A172 (cell line): Measurements from ENCODE around the gene PRRG4. TPM values are rescaled to one million over a fixed set of nuclear protein-coding genes. Genes with fewer than 3 reads are reported as not detected.
"Not testable (repeated sequence)": the region's sequence is repeated elsewhere in the genome, so short reads cannot be mapped to it uniquely, and the experiment has no call there.

Experiments used
- DNase-seq: peaks from one replicate; pipeline ENCODE4 v3.0.0-alpha.2; 2015; ENCODE audit warnings: low spot score
- total RNA-seq: library from RNA; depleted of rRNA; stranded (reverse); fragments of >200 nt; shearing (Covaris generic); gene quantifications from 2 replicates; pipeline ENCODE4 v1.2.3, GENCODE V29; 2014

The PRRG4 gene
- total RNA-seq, 1 experiment from 2014 or later, result 3.1 TPM

DNA sequence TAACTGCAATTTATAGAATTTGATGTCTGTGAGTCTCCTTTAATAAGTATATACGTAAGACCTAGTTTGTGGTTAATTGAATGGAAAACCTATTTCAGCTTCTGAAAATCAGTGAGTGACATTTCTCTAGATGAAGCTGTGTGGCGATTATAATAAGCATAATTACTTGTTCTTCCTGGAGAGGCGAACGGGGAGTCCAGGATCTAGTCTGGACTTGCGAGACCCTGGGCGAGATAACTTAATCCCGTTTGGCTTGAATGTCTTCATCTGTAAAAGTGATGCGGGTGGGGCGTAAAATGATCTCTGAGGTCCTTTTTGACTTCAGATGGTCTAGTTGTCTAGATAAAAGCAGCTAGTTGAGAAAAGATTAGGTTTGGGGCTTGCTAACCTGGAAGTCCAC, 1.1 kb downstream of the PRRG4 start:
- DNase-seq, result no peak

DNA sequence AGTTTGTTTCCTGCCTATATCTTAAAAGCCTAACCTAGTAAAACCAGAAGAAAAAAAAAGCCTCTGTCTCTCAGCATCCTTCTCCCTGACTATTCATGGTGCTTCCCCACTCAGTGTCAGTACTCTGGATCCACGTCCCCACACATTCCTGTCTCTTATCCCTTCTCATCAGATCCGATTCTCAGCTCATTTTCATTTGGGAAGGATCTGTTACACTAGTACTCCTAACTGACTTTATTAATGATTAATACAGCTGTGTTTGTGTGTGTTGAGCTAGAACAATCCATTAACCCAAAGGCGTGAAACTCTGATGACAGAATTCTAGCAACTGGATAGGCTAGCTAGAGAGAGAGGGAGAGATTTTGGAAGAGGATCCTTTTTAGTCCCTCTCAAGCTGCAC, 1.5 kb downstream of the PRRG4 start:
- DNase-seq, result no peak

DNA sequence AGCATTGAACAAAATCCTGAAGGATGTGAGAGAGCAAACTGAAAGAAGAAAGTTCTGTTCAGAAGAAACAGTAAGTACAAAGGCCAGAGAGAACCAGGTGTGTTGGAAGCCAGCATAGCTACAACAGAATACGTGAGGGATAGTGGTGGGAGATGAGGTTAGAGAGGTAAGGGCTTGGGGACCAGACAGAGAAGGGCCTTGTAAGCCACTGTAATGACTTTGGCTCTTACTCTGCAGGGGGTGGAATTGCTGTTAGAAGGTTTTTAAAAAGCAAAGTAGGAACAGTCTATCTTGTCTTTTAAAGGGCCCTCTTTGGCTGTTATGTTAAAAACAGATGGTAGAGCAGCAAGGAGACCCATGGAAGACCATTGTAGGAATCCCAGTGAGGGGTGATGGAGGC, 4.2 kb downstream of the PRRG4 start:
- DNase-seq, result no peak

DNA sequence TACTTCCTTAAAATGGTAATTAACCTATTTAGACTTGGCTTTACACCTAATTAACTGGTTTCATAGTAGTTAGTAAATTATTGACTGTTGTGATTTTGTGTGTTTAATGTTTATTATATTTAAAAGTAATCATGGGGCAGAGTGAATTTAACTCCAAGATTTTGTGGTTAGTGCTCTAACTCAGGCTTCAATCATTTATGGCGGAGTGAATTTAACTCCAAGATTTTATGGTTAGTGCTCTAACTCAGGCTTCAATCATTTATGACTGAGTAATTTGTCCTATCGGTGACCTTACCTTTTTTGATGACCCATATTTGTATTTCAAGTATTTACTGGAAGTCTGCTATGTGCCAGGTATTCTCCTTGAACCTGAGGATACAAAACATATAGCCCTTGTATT, 7.2 kb downstream of the PRRG4 start:
- DNase-seq, result no peak

DNA sequence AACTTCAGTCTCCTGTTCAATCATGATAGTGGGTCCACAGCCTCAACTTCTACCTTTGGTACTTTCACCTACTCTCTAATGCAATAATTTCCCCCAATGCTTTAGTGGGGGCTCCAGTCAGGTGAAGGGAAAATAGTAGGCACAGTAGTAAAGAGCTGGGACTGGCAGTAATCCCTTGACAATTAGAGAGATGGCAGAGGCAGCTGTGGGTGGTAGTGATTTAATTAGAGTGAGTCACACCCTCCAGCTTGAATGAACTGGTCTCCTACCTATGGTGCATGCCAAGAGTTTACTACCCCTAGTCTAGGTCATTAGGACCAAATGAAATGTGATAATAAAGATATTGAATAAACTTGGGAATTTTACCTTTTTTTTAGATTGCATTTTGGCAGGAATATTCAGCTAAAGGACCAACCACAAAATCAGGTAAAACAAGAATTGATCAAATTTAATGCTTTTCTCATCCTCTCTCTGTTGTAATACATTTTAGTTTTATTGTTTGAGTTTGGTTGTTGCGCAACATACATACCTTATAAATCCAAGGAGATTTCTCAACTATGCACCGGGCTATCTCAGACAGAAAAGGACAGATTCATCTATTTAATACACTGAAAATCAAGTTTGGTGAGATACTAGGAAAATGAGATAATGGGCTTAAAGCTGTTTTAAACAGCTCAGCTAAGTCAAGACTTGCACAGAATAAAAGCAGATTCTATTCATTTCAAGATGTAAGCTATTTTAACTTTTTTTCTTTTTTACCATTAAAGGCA, 9.0 kb downstream of the PRRG4 start:
- DNase-seq, result peak; percentile 48

DNA sequence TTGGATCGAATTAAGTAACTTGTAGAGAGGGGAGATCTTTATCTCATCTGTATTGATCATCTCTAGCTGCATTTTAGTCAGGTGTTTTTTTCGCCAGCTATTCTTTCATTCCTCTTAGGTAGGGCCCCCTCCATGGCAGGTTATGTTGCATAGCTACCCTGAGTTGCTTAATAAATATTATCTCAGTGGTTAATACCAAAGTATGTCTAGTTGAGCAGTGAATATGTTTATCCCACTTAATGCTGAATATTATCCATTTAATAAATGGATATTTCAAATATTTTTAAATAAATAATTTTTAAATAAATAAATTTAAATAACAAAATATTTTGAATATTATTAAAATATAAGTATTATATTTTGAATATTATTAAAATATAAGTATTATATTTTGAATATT, 9.6 kb downstream of the PRRG4 start:
- DNase-seq, result no peak

DNA sequence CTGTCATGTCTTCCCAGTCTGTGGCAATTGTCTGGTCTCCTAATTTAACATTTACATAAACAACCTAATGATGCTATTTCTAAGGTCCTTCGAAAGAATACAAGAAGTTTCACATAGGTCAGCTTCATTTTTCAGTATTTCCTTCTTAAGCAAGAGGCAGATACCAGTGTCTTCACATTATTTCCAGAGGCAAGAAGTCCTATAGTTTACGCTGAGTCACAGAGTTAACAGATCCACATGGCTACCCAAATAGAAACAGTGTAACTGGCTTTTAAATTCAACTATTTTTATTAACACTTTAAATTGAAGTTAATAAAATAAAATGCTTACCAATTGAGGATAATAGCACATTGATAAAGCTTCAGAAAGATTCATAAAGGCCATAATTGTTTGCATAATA, 10.9 kb downstream of the PRRG4 start:
- no peak for DNase-seq

DNA sequence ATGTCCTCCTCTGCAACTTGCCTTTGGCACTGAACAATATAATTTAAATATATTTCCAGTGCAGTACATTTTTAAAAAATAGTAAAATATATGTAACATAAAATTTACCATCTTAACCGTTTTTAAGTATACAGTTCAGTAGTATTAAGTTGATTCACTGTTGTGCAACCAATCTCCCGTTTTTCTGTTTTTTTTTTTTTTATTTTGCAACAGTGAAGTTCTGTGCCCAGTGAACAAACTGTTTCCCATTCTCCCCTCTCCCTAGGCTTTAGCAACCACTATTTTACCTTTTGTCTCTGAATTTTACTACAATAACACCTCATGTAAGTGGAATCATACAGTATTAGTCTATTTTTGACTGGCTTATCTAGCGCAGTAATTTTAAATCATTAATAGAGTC, 13.8 kb downstream of the PRRG4 start:
- no peak for DNase-seq

DNA sequence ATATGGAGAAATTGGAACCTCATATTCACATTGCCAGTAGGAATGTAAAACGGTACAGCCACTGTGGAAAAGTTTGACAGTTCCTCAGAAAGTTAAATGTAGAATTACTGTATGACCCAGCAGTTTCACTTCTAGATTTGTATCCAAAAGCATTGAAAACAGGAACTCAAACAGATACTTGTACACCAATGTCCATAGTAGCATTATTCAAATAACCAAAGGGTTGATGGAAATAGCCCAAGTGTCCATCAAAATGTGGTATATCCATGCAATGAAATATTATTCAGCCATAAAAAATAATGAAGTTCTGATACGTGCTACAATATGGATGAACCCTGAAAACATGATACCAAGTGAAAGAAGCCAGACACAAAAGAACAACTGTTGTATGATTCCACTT, 17.8 kb downstream of the PRRG4 start:
- DNase-seq, result no peak

DNA sequence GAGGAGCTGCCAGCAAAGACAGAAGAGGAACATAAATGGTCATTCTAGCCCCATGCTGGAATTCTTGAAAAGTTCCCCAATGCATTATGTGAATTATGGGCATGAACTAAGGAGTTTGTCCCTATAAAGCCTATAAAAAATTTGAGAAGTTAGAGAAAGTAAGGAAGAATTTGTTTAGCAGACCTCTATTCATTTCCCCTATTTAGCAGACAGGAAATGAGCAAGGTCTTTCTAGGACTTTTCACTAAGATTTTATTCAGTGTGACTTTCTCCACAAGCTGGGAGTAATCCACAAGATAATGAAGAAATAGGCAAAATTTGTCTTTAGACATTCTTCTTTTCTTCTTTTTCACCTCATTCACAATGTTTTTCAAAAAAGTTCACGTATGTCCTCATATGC, 20.0 kb downstream of the PRRG4 start:
- no peak for DNase-seq

DNA sequence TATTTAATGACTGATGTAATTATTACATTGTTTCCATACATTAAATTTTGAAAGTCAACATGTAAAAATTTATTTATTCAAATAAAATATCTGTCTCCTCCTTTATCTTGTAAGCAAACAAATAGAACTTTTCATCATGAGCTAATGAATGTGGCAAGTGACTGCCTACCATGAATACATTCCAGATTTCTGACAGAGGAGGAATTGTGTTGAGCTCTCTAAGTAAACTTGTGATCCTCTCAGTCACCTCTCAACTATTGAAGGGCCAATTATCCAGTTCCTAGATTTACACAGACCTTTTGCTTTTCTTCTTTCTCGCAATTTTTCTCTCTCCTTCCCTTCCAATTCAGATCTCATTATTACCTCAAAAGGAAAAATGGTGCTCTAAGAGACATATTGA, 21.5 kb downstream of the PRRG4 start:
- DNase-seq, result no peak

DNA sequence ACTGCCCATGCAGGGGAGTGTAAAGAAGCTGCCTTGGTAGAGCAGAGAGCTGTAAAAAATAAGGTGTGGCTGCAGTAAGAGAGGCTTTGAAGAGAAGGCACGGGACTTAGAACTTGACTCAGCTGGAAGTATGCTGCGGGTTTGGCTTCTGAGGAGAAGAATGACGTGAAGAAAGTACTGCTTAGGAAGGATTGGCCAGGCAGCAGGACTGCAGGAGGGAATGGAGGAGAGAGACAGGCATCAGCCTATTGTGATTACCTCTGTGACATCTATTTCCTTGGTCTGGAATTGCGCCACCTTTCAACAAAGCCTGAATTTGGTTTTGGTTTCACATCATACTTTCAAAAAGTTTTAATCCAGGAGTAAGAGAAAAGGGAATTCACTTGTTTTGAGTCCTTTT, 22.5 kb downstream of the PRRG4 start:
- DNase-seq, result peak; percentile 77

DNA sequence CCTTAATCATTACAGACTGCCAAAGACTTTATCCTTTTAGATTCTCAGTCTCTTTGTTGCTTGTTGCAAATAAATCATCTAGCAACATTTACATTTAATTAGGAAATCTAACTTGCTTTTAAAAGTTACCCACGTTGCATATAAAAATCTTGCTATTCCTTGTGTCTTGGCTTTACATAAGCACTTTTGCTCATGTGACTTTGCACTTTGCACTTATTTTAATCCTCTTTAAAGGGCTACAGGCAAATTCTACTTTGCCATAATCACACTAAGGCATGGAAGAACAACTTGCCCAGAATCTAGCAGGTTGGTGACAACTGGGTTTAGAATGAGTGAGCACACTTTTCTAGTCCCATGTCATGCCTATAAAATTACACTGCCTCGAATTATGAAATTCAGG, 25.9 kb downstream of the PRRG4 start:
- DNase-seq, result no peak

DNA sequence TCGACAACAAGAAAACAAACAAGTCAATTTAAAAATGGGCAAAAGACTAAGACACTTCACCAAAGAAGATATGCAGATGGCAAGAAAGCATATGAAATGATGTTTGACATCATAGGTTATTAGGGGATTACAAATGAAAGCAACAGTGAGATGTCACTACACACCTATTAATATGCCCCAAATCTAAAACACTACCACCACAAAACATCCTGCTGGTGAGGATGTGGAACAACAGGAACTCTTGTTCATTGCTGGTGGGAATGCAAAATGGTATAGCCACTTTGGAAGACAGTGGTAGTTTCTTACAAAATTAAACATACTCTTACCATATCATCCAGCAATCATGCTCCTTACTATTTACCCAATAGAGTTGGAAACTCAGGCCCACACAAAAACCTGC, 29.0 kb downstream of the PRRG4 start:
- no peak for DNase-seq

DNA sequence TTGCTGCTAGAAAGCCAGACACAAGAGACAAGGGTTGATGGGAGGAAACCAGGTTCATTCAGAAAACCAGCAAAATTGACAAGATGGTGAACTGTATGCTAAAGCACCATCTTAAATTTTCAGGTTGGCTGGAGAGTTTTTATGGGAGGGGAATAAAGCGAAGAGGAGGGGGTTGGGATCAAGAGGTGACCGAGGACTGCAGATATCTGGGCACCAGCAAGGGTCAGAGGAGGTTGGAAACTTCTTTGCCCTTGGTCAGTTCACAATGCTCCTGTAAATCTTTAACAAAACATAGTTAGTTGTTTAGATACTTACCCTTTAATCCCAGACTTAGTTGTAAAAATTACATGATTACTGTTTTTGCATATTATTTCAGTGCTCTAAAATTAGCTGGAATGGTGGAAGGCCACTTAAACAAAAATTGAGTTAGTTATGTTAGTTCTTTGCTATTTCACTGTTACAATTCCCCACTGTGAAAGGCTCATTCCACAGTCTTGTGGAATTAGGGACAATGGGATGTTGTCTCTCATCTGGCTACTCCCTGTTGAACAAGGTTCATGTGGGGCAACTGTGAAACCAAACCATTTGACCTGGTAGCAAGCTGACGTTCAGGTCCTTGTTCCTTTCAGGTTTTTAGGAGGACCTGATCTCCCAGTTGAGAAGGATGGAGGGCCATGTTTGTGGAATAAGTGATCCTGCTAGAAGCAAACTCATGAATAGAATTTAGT, 32.3 kb downstream of the PRRG4 start:
- no peak for DNase-seq

DNA sequence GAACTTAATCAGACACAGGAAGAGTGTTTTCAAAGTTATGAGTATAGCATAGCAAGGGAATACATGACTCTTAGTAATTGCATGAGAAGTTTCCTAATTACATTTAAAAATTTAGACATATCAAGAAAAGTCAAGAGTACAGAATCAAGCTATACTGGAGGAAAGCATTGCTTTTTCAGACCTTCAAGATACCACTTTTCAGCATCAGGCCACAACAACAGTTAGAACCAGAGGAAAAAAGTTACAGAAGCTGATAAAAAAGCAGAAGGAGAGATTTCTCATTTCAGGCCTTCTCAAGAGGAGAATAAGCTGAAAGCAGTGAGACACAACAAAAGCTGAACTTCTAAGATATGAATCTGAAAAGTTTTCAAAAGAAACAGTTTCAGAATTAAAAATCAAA, 34.8 kb downstream of the PRRG4 start:
- no peak for DNase-seq

DNA sequence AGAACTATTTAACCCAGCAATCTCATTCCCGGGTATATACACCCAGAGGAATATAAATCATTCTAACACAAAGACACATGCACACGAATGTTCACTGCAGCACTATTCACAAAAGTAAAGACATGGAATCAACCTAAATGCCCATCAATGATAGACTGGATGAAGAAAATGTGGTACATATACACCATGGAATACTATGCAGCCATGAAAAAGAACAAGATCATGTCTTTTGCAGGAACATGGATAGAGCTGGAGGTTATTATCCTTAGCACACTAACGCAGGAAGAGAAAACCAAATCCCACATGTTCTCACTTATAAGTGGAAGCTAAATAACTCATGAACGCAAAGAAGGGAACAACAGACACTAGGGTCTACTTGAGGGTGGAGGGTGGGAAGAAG, 39.0 kb downstream of the PRRG4 start:
- not testable (repeated sequence) for DNase-seq

DNA sequence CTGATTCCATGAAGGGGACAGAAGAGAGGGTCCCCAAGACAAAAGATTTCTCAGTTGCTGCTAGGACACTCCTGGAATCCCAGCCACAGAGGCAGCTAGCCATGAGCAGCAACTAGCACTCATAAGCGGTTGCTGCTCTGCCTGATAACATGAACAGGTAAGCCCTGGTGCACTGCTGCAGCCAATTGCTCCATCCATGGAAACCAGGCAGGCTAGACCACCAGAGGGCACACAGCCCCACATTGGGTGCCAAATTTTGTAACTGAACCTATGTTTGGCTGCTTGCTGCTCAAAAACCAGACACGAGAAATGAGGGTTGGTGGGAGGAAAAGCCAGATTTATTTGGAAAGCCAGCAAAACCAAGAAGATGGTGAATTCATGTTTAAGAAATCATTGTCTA, 40.9 kb downstream of the PRRG4 start:
- no peak for DNase-seq

DNA sequence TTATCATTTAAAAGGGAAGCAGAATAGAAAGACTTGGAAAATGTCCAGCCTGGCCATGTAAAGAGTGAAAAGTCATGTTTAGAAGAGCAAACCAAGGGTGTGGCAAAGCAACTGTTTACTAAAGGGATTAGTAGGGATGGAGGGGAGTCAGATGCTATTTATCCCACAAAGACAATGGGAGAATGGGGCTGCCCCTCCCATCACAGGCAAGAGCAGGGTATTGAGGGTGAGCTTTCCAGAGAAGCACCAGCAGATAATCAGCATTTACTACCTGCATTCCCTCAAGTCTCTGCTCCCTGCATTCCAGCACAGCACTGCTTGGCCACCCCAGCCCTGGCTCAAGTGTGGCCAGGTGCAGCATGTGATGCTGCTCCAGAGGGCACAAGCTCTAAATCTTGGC, 44.4 kb downstream of the PRRG4 start:
- no peak for DNase-seq

DNA sequence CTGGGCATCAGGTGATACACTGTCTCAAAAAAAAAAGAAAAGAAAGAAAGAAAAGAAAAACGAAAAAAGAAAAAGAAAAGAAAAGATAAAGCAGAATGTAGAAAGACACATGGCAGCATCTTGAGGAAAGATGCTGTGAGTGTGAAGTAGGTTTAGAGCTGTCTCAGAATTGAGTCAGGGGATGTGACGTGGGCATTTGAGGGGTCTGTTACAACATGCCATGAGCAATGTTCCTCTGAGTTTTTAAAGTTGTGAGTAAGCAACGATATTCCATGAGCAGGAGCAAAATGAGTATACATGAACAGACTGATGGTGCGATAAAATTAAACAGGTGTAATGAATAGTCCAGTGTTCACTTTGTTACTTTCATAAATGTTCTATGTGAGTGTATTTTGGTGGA, 51.6 kb downstream of the PRRG4 start:
- no peak for DNase-seq

DNA sequence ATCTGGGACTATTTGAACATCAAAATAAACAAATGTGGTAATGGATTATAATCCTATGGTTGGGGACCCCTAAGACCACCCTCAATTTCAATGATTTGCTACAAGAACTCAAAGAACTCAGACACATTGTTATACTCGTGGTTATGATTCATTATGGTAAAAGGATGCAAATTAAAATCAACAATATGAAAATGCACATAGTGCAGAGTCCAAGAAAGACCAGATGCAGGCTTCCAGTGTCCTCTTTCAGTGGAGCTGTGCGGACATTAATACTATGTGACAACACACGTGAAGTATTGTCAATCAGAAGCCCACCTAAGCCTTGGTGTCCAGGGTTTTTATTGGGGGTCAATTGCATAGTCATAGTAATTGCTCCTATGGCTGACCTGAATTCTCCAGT, 53.7 kb downstream of the PRRG4 start:
- no peak for DNase-seq

DNA sequence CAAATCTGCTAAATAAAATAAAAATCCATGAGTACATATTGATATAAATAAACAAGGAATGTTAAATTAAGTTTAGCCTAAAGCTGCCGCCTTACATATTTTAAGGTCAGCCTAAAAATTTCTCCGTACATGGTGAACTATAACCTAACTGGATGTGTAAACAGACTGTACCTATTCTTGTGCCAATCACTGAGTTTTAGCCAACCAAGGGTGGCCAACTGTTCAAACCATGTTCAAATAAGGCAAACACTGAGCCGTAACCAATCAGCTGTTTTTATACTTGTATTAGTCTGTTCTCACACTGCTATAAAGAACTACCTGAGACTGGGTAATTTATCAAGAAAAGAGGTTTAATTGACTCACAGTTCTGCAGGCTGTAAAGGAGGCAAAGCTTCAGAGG, 54.3 kb downstream of the PRRG4 start:
- no peak for DNase-seq

DNA sequence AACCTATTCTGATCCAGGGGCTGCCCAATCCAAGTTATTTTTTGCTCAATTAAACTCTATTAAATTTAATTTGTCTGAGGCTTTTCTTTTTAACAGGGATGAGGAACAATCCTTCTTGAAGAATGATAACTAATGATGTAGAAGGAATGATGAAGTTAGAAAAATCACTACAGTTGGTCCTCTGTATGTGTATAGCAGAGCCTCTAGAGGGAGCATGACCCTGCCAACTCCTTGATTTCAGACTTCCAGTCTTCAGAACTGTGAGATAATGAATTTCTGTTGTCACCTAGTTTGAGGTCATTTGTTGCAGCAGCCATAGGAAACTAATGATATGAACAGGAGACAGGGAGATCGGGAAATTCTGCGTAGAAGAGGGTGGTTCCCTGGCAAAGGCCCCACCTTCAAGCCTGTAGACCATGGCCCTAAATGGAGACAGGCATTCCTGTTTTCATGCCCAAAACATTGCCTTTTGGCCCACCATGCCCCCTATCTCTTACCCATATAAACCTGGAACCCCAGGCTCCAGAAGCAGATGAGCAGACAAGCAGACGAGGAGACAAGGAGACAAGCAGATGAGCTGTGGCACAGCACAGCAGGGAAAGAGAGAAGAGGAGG, 55.1 kb downstream of the PRRG4 start:
- no peak for DNase-seq
